CD8-positive, alpha-beta memory T cell (primary cell): ENCODE results near the gene PPM1B. TPM values are rescaled to one million over a fixed set of nuclear protein-coding genes. Genes with fewer than 3 reads are reported as not detected.
"Not testable (repeated sequence)": the region's sequence is repeated elsewhere in the genome, so short reads cannot be mapped to it uniquely, and the experiment has no call there.

Experiments used
- CTCF ChIA-PET: fragments of 350-600 bp; sonication (Branson Sonifier 250); formaldehyde crosslinking; loops from one replicate; lab custom pipeline; 2021; ENCODE audit warnings: antibody characterized with exemption; lab: Charles Lee
- POLR2A ChIA-PET: fragments of 350-600 bp; sonication (Branson Sonifier 250); formaldehyde crosslinking; loops from one replicate; lab custom pipeline; 2021; ENCODE audit warnings: antibody characterized with exemption; lab: Charles Lee
- DNase-seq, 5 donors: peaks; one replicate each; pipeline versions ENCODE4 v3.0.0 to v3.0.0-alpha.2; 2020 to 2022; ENCODE audit warnings: mixed read lengths in 1 of 5
- H3K27ac ChIP-seq: one replicate; pipeline ENCODE4 v1.7.0; 2013; ENCODE audit warnings: low read depth, mild to moderate bottlenecking, low read length, moderate library complexity
- H3K27me3 ChIP-seq: 2 replicates; pipeline ENCODE4 v1.7.0; 2013; ENCODE audit warnings: low read length, mild to moderate bottlenecking; ENCODE audit not compliant: insufficient read depth, poor library complexity, severe bottlenecking
- H3K36me3 ChIP-seq: 2 replicates; pipeline ENCODE4 v1.7.0; 2013; ENCODE audit warnings: mild to moderate bottlenecking, low read length, moderate library complexity; ENCODE audit not compliant: insufficient read depth
- H3K4me1 ChIP-seq: 2 replicates; pipeline ENCODE4 v1.7.0; 2013; ENCODE audit warnings: mild to moderate bottlenecking, low read length, moderate library complexity; ENCODE audit not compliant: insufficient read depth
- H3K4me3 ChIP-seq: 2 replicates; pipeline ENCODE4 v1.7.0; 2013; ENCODE audit warnings: mild to moderate bottlenecking, low read length
- H3K9me3 ChIP-seq: 2 replicates; pipeline ENCODE4 v1.7.0; 2013; ENCODE audit warnings: mild to moderate bottlenecking, low read length
- H3K27ac Mint-ChIP-seq, 8 donors: one replicate each; pipeline ENCODE4 v1.8.0; 2020 to 2021; ENCODE audit warnings: mixed read lengths in 8 of 8, mild to moderate bottlenecking in 6 of 8, inconsistent platforms in 3 of 8, moderate library complexity in 3 of 8
- H3K27me3 Mint-ChIP-seq, 2 donors: one replicate each; pipeline ENCODE4 v1.8.0; 2020 to 2021; ENCODE audit warnings: mixed read lengths in 2 of 2, mild to moderate bottlenecking in 1 of 2, moderate library complexity in 1 of 2
- H3K36me3 Mint-ChIP-seq, 3 donors: one replicate each; pipeline ENCODE4 v1.8.0; 2020 to 2021; ENCODE audit warnings: mixed read lengths in 3 of 3, inconsistent platforms in 1 of 3, mild to moderate bottlenecking in 1 of 3
- H3K4me1 Mint-ChIP-seq, 3 donors: one replicate each; pipeline ENCODE4 v1.8.0; 2020 to 2021; ENCODE audit warnings: mixed read lengths in 3 of 3, inconsistent platforms in 1 of 3, mild to moderate bottlenecking in 1 of 3
- H3K4me3 Mint-ChIP-seq, 7 donors: one replicate each; pipeline ENCODE4 v1.8.0; 2020 to 2021; ENCODE audit warnings: mixed read lengths in 7 of 7, mild to moderate bottlenecking in 6 of 7, moderate library complexity in 4 of 7, inconsistent platforms in 2 of 7
- H3K9me3 Mint-ChIP-seq, 5 donors: one replicate each; pipeline ENCODE4 v1.8.0; 2020 to 2022; ENCODE audit warnings: mixed read lengths in 5 of 5, mild to moderate bottlenecking in 3 of 5, moderate library complexity in 2 of 5, inconsistent platforms in 1 of 5
- polyA plus RNA-seq: library from polyadenylated mRNA; unstranded; fragments of 300-500 nt; fragmentation: Illumina TruSeq; gene quantifications from one replicate; pipeline ENCODE4 v1.2.3, GENCODE V29; 2021
- total RNA-seq, 2 experiments: library from RNA; stranded (reverse); gene quantifications; one replicate each; pipeline ENCODE4 v1.2.3, GENCODE V29; 2021

Gene PPM1B
- total and polyA plus RNA-seq, 3 experiments from 2014 or later, result 40.4 to 53.0 (median 41.1) TPM

- POLR2A ChIA-PET, result no interaction called here
- Histone ChIP-seq H3K9me3 (no peaks in the 10 kb centered on the region), H3K4me1 (peaks cover 11% of the 10 kb centered on the region), H3K27ac (no peak overlapping the region), H3K4me3 (no peak overlapping the region), H3K27me3 (no peaks in the 10 kb centered on the region), H3K36me3 (no peaks in the 10 kb centered on the region)
- no peaks in the 10 kb centered on the region for H3K27me3 Mint-ChIP-seq
- CTCF ChIA-PET, result no interaction called here
- no peak for DNase-seq
- peaks cover 66 to 74% (median 67%) of the 10 kb centered on the region in 3 donors for H3K4me1 Mint-ChIP-seq
- peak overlapping the region in 2 of 7 donors; percentile 3 to 13 for H3K4me3 Mint-ChIP-seq
- peaks cover 0 to 9% (median 0%) of the 10 kb centered on the region in 5 donors for H3K9me3 Mint-ChIP-seq
- H3K27ac Mint-ChIP-seq, result peak overlapping the region in 1 of 8 donors; percentile 68
- H3K36me3 Mint-ChIP-seq, result peaks cover 21 to 45% (median 24%) of the 10 kb centered on the region in 3 donors
Measured at GRCh38 chr2:44203542-44203941, 34.9 kb downstream of the PPM1B start.

GRCh38 chr2:44205169-44205568 lies 36.5 kb downstream of the PPM1B start:
- H3K27ac ChIP-seq, result no peak overlapping the region
- Mint-ChIP-seq H3K4me1 (peaks cover 57 to 67% (median 59%) of the 10 kb centered on the region in 3 donors), H3K36me3 (peaks cover 22 to 53% (median 34%) of the 10 kb centered on the region in 3 donors), H3K4me3 (peak overlapping the region in 4 of 7 donors; percentile 2 to 54 (median 18)), H3K27ac (peak overlapping the region in 2 of 8 donors; percentile 3 to 45), H3K9me3 (peaks cover 0 to 9% (median 0%) of the 10 kb centered on the region in 5 donors), H3K27me3 (no peaks in the 10 kb centered on the region)
- ChIA-PET CTCF (no interaction called here), POLR2A (interaction anchor here (0.6 kb wide), 1 partner anchor 19 kb away, joined by 5 read pairs; no protein-coding TSS in a partner anchor)
- no peak for DNase-seq
- H3K4me1 ChIP-seq, result peaks cover 5% of the 10 kb centered on the region
- H3K36me3 ChIP-seq, result no peaks in the 10 kb centered on the region
- no peaks in the 10 kb centered on the region for H3K27me3 ChIP-seq
- H3K9me3 ChIP-seq, result no peaks in the 10 kb centered on the region
- H3K4me3 ChIP-seq, result no peak overlapping the region

GRCh38 chr2:44207102-44207501 lies 38.4 kb downstream of the PPM1B start:
- CTCF ChIA-PET, result no interaction called here
- no peak overlapping the region for H3K4me3 Mint-ChIP-seq
- peaks cover 0 to 9% (median 0%) of the 10 kb centered on the region in 5 donors for H3K9me3 Mint-ChIP-seq

GRCh38 chr2:44207648-44208047 lies 39.0 kb downstream of the PPM1B start:
- H3K27me3 ChIP-seq, POLR2A ChIA-PET, H3K4me3 ChIP-seq, H3K27ac ChIP-seq, H3K4me1 ChIP-seq, H3K9me3 Mint-ChIP-seq, H3K36me3 ChIP-seq, DNase-seq, CTCF ChIA-PET, H3K27me3 Mint-ChIP-seq, H3K9me3 ChIP-seq: not testable (repeated sequence)
- Mint-ChIP-seq H3K4me3 (peak overlapping the region in 1 of 7 donors; percentile 18), H3K4me1 (peaks cover 39 to 56% (median 43%) of the 10 kb centered on the region in 3 donors), H3K36me3 (peaks cover 22 to 55% (median 34%) of the 10 kb centered on the region in 3 donors), H3K27ac (peak overlapping the region in 1 of 8 donors; percentile 26)

More at GRCh38 chr2:44207102-44207501, 38.4 kb downstream of the PPM1B start:
- Histone ChIP-seq H3K4me1 (peaks cover 4% of the 10 kb centered on the region), H3K27me3 (no peaks in the 10 kb centered on the region), H3K4me3 (no peak overlapping the region), H3K36me3 (peaks cover 4% of the 10 kb centered on the region), H3K9me3 (no peaks in the 10 kb centered on the region), H3K27ac (no peak overlapping the region)
- Mint-ChIP-seq H3K4me1 (peaks cover 40 to 56% (median 44%) of the 10 kb centered on the region in 3 donors), H3K36me3 (peaks cover 19 to 53% (median 34%) of the 10 kb centered on the region in 3 donors), H3K27ac (no peak overlapping the region), H3K27me3 (no peaks in the 10 kb centered on the region)
- DNase-seq, result no peak
- POLR2A ChIA-PET, result no interaction called here

GRCh38 chr2:44210362-44210761 lies 41.7 kb downstream of the PPM1B start:
- ChIA-PET POLR2A (no interaction called here), CTCF (no interaction called here)
- Mint-ChIP-seq H3K4me3 (peak overlapping the region in 1 of 7 donors; percentile 5), H3K9me3 (no peaks in the 10 kb centered on the region), H3K4me1 (peaks cover 28 to 46% (median 28%) of the 10 kb centered on the region in 3 donors), H3K27me3 (no peaks in the 10 kb centered on the region), H3K27ac (peak overlapping the region in 1 of 8 donors; percentile 15), H3K36me3 (peaks cover 13 to 51% (median 20%) of the 10 kb centered on the region in 3 donors)
- no peak overlapping the region for H3K4me3 ChIP-seq
- no peak overlapping the region for H3K27ac ChIP-seq
- H3K27me3 ChIP-seq, result no peaks in the 10 kb centered on the region
- no peak for DNase-seq
- no peaks in the 10 kb centered on the region for H3K9me3 ChIP-seq
- H3K4me1 ChIP-seq, result peaks cover 7% of the 10 kb centered on the region
- peaks cover 8% of the 10 kb centered on the region for H3K36me3 ChIP-seq

GRCh38 chr2:44211183-44211582 lies 42.5 kb downstream of the PPM1B start:
- no peak for DNase-seq
- ChIA-PET CTCF (no interaction called here), POLR2A (no interaction called here)
- Histone ChIP-seq H3K36me3 (peaks cover 8% of the 10 kb centered on the region), H3K27me3 (no peaks in the 10 kb centered on the region), H3K4me1 (peaks cover 7% of the 10 kb centered on the region), H3K4me3 (no peak overlapping the region), H3K9me3 (no peaks in the 10 kb centered on the region), H3K27ac (no peak overlapping the region)
- Mint-ChIP-seq H3K4me3 (no peak overlapping the region), H3K36me3 (peaks cover 16 to 59% (median 20%) of the 10 kb centered on the region in 3 donors), H3K27me3 (no peaks in the 10 kb centered on the region), H3K4me1 (peaks cover 31 to 49% (median 32%) of the 10 kb centered on the region in 3 donors), H3K9me3 (no peaks in the 10 kb centered on the region), H3K27ac (no peak overlapping the region)

GRCh38 chr2:44212302-44212701 lies 43.6 kb downstream of the PPM1B start:
- Mint-ChIP-seq H3K36me3 (peaks cover 16 to 63% (median 20%) of the 10 kb centered on the region in 3 donors), H3K27ac (peak overlapping the region in 1 of 8 donors; percentile 6), H3K27me3 (no peaks in the 10 kb centered on the region), H3K4me3 (no peak overlapping the region), H3K4me1 (peaks cover 32 to 49% (median 39%) of the 10 kb centered on the region in 3 donors), H3K9me3 (no peaks in the 10 kb centered on the region)
- Histone ChIP-seq H3K4me1 (peaks cover 7% of the 10 kb centered on the region), H3K9me3 (no peaks in the 10 kb centered on the region), H3K27me3 (no peaks in the 10 kb centered on the region), H3K4me3 (no peak overlapping the region), H3K36me3 (peaks cover 8% of the 10 kb centered on the region), H3K27ac (no peak overlapping the region)
- DNase-seq, result no peak
- CTCF ChIA-PET, result interaction anchor here (1.2 kb wide), 1 partner anchor 10 kb away, joined by 4 read pairs; no protein-coding TSS in a partner anchor
- POLR2A ChIA-PET, result no interaction called here

GRCh38 chr2:44215827-44216226 lies 47.2 kb downstream of the PPM1B start:
- no peaks in the 10 kb centered on the region for H3K27me3 ChIP-seq
- no peaks in the 10 kb centered on the region for H3K9me3 ChIP-seq
- peaks cover 24% of the 10 kb centered on the region for H3K36me3 ChIP-seq
- no peak overlapping the region for H3K4me3 Mint-ChIP-seq
- H3K4me1 Mint-ChIP-seq, result peaks cover 26 to 50% (median 45%) of the 10 kb centered on the region in 3 donors
- no peaks in the 10 kb centered on the region for H3K9me3 Mint-ChIP-seq
- peaks cover 9 to 68% (median 20%) of the 10 kb centered on the region in 3 donors for H3K36me3 Mint-ChIP-seq
- no peaks in the 10 kb centered on the region for H3K27me3 Mint-ChIP-seq
- H3K27ac Mint-ChIP-seq, result peak overlapping the region in 6 of 8 donors; percentile 0 to 75 (median 18)
- ChIA-PET CTCF (no interaction called here), POLR2A (no interaction called here)
- DNase-seq, result no peak
- peaks cover 7% of the 10 kb centered on the region for H3K4me1 ChIP-seq
- no peak overlapping the region for H3K4me3 ChIP-seq
- no peak overlapping the region for H3K27ac ChIP-seq
